Urothelium cell line (cell line): ENCODE results near the gene PRDM15.

Experiments used
- DNase-seq: peaks from one replicate; pipeline ENCODE4 v3.0.0; 2011; ENCODE audit warnings: low spot score, mixed read lengths
- FAIRE-seq: peaks from 2 replicates; lab custom pipeline; 2011; peaks lifted over from hg19 to GRCh38; lab: Jason Lieb, UNC

Gene PRDM15, protein sequence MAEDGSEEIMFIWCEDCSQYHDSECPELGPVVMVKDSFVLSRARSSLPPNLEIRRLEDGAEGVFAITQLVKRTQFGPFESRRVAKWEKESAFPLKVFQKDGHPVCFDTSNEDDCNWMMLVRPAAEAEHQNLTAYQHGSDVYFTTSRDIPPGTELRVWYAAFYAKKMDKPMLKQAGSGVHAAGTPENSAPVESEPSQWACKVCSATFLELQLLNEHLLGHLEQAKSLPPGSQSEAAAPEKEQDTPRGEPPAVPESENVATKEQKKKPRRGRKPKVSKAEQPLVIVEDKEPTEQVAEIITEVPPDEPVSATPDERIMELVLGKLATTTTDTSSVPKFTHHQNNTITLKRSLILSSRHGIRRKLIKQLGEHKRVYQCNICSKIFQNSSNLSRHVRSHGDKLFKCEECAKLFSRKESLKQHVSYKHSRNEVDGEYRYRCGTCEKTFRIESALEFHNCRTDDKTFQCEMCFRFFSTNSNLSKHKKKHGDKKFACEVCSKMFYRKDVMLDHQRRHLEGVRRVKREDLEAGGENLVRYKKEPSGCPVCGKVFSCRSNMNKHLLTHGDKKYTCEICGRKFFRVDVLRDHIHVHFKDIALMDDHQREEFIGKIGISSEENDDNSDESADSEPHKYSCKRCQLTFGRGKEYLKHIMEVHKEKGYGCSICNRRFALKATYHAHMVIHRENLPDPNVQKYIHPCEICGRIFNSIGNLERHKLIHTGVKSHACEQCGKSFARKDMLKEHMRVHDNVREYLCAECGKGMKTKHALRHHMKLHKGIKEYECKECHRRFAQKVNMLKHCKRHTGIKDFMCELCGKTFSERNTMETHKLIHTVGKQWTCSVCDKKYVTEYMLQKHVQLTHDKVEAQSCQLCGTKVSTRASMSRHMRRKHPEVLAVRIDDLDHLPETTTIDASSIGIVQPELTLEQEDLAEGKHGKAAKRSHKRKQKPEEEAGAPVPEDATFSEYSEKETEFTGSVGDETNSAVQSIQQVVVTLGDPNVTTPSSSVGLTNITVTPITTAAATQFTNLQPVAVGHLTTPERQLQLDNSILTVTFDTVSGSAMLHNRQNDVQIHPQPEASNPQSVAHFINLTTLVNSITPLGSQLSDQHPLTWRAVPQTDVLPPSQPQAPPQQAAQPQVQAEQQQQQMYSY

DNA sequence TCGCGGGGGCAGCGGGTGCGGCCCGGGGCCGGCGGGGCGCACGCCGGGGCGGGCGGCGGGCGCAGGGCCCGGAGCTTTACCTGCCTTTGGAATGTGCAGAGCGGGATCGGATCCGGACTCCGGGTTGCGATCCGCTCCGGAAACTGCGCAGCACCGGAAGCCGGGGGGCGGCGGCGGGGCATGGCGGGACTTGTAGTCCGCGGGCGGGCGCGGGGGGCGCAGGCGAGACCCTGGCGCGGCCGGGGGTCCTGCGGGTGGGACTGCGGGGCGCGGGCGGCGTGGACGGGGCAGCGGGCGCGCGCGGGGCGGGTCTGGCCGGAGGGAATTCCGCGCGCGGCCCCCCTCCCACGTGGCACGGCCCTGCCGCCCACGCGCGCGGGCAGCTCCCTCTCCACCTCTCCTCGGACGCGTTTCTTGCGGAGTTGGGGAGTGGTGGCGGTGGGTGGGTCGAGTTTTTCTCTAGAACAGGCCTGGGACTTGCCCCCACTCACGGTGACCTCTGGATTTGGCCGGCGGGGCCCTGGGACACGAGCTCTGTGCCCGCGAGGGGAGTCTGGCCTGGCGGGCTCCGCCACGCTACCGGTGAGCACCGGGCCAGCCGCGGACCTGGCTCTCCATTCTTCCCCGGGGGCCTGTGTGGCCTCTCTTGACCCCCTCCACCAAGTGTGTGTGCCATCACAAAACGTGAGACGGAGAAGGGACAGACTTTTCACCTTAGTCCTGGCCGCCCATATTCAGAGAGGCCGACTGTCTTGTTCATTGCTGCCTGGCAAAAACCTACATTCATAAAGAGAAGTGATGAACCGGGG lies at the start of gene PRDM15:
PRDM15 (minus strand) TSS at position 155 of the 809 bp plus-strand sequence. CDS start 18,981 bp downstream, outside the sequence.
- FAIRE-seq (no peak), DNase-seq (peak; percentile 49)

DNA sequence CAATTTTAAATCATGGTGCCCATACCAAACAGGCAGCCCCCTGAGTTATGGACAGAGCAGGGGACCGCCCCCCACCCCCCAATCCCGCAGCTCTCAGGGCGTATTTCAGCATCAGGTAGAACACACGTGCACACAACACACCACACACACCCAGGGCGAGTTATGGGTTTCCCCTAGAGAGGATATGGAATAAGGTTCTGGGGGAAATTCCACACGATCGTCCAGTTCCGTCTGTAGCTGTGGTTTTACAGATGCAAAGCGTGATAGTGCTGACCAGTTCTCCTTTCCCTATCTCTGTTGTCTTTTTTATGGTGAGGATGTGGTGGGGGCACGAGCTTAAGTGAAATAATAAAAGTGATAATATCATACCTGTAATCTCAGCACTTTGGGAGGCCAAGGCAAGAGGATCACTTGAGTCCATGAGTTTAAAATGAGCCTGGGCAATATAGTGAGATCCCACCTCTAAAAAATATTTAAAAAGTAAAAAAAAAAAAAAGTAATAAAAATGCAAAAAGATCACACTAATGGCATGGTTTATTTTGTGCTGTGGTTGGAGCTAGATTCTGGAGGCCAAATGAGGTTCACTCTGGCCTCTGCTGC lies 49.6 kb upstream of the PRDM15 start:
- no peak for FAIRE-seq
- DNase-seq = no peak

DNA sequence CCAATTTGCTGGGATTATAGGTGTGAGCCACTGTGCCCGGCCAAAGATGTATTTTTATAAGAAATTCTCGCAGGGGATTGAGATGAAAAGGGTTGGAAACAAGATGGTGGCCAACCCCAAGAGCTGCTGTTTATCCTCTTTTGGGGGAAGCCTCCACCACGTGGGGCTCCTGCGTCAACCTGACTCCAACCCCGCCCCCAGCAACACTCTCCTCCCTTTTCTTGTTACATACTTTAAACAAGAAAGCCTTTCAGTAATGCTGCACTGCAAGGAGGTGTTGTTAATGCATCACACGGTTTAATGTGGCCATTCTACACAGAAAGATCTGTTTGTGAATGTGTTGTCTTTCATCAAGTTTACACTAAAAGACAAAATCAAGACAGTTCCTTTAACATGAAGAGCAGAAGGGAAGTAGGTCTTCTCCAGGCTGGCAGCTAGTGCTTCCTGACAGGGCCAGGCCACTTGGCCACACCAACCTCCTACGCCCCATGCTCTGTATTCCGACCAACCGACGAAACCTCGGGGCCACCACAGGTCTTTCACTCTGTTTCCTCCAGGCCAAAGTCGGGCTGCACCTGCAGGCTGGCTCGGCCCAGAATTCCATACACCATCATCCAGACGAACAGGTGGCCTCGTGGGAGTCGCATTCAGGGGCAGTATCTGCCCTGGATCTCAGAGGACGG lies 48.7 kb upstream of the PRDM15 start:
- no peak for DNase-seq
- FAIRE-seq = no peak

DNA sequence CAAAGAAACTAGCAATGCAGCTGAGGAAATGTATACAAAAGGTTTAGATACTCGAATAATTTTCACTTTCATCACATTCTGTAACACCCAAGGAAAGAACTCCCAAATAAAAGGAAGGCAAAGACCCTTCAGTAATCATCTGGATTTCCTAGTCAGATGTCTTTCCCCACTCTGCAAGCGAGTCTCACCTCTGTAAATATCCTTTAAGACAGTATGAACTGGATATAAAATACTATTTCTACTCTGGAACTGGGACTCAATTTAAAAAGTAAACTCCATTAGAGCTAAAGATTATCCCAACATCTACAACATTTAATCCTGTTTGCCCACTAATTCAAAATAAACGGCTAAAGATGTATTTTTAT lies 47.6 kb upstream of the PRDM15 start:
- DNase-seq (no peak), FAIRE-seq (no peak)

DNA sequence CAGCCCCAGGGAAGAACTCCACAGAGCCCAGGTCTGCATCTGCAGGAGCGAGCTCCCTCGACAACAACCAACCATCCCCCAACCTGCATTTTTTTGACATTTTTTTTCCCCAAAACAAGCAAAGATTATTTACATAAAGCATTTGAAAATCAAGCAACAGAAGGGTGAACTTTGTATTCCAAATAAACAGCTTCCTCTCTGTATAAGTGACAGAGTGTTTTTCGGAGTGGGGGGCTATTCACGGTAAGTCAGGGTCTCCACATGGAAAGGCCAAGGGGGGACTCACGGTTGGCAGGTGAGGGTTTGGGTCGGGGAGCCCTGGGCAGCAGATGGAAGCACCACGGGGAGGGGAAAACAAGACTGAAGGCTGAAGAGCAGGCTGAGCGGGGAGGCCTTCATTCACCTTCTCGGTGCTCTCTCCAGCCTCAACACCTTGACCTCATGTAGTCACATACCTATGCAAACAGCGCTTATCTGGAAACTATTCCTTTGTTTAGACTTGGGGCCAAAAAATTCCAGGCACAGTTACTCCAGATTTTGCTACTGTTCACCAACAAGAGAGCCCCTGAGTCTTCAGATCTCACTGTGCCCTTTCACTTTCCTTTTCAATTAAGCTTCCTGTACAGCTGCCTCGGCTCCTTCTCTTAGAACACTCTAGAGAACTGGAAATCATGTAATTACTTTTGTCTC lies 47.1 kb upstream of the PRDM15 start:
- no peak for FAIRE-seq
- no peak for DNase-seq

DNA sequence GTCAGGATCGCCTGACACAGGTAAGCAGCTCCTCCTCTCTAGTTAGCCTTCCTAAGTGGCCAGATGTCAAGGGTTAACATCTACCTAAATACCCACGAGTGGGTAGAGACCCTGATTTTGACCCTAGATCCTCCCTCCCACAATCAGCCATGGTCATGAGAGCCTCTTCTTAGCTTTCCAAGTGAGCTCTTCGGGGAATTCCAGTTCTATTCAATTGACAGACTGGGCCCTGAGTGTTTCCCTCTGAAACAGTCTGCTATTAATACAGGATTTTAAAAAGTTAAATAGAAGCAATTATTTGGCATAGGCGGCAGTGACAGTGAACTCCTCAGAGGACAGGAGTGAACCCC lies 46.6 kb upstream of the PRDM15 start:
- DNase-seq (no peak), FAIRE-seq (no peak)

DNA sequence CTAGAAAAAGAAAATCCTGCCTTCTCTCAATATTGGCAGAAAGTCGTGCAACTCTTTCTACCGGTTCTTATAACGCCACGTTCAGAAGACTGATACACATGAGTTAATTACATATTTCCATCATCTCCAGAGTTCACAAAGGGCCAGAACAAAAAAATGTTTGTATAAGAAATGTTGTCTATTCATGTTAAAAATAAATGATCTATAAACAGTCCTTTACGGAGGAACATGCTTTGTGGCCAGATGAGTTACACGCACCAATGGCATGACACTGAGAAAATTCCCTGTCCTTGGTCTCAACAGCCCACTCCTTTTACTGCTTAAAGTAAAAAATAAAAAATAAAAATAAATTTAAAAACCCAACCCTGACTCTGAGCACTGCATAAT lies 45.2 kb upstream of the PRDM15 start:
- FAIRE-seq (no peak), DNase-seq (no peak)

DNA sequence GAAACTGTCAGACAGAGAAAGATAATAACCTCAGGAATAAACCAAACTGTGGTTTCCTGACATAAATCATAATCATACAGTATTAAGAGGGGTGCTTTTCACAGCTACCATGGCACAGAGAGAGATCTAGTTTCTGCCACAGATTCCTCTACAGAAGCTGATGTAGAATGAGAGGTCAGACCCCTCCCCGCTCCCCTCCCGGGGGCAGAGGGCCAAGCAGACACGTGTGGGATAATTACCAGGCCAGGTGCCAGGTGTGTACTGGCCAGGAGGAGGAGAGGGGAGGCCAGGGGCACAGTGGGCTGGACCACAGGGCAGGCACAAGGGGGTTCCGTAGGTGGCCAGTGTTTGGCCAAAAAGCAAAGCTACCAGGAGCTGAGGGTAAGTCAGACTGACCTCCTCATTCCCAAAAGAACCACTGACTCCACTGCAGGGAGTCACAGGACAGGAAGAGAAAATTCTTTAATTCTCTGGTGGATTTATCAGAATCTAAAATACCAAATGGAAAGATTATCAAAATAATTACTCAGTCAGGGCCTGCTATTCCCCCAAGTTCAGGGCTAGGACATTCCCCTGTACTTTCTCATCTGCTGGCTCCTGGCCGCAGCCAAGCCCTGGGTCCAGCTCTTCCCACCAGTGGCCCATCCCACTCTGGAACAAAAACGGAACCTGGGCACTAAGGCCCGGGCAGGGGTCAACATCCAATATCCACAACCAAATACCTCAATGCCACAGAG lies 44.7 kb upstream of the PRDM15 start:
- FAIRE-seq (no peak), DNase-seq (no peak)

DNA sequence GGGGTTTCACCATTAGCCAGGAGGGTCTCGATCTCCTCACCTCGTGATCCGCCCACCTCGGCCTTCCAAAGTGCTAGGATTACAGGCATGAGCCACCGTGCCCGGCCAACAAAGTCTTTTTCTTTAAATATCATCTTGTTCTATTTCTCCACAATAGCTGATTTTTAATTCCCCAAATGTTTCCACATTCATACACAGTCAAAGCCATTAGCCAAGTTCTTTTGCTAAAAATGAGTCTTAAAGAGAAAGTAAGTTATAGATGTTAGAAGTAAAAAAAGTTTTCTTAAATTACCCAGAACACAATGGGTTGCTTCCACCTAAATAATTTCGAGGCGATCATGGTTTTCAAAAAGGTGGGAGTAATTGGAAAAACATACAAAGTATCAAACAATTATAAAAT lies 44.0 kb upstream of the PRDM15 start:
- DNase-seq (no peak), FAIRE-seq (no peak)

DNA sequence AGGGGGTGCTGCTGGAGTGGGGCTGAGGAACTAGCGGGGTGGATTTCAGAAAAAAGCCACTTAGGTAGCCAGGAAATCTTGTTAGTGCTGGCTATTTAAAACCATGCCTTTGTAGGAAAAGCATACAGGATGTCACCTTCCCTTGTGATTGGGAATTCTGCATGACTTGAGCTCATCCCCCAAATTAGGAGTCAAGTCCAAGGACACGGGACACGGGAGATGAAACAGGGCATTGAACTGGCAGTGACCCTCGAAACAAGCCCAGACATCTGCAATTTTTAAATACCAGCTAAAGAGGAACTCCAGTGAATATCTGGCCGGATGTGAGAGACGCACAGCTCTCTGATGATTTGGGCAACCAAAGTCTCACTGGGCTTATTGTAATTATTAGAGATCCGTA lies 41.9 kb upstream of the PRDM15 start:
- no peak for FAIRE-seq
- no peak for DNase-seq

DNA sequence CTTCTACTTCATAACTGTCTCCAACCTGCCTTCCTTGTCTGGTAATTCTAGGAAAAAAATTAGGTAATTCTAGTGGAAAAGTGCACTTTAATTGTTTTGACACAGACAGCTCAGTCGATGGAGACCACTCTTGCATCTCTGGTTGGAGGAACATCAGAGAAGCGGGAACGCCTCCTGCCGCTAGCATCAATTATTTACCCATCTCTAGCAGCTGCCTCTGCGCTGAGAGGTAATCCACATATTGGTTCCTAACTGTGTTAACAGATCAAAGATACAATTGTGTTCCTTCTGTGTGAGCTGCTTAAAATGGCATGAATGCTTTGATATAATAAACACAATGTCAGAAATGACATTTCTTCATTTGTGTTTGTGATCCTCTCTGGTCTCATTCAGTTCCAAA lies 41.3 kb upstream of the PRDM15 start:
- FAIRE-seq (no peak), DNase-seq (no peak)

DNA sequence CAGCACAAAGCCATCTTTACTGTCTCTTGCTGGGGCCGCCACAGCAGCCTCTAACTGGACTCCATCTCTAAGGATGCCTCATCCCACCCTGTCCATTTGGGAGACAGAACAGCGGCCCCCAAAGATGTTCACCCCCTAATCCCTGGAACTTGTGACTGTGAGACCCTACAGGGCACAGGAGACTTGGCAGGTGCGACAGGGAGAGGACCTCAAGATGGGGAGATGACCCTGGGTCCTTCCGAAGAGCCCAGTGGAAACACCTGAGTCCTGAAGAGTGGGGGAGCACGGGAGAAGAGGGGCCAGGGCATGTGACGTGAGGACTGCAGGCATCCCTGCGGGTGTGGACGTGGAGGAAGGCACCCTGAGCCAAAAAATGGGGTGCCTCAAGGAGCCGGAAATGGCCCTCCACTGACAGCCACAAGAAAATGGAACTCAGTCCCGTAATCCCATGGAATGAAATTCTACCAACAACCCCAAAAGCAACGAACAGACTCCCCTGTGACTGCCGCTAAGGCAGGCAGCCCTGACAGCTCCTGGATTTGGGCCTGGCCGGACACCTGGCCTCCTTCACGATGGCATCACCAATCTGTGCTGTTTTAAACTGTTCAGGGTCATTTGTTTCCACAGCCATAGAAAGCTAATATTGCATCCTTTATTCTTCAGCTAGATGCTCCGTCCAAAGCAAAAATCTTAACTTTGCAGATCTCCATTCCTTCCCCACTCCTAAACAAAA lies 40.7 kb upstream of the PRDM15 start:
- DNase-seq = no peak
- FAIRE-seq = no peak

DNA sequence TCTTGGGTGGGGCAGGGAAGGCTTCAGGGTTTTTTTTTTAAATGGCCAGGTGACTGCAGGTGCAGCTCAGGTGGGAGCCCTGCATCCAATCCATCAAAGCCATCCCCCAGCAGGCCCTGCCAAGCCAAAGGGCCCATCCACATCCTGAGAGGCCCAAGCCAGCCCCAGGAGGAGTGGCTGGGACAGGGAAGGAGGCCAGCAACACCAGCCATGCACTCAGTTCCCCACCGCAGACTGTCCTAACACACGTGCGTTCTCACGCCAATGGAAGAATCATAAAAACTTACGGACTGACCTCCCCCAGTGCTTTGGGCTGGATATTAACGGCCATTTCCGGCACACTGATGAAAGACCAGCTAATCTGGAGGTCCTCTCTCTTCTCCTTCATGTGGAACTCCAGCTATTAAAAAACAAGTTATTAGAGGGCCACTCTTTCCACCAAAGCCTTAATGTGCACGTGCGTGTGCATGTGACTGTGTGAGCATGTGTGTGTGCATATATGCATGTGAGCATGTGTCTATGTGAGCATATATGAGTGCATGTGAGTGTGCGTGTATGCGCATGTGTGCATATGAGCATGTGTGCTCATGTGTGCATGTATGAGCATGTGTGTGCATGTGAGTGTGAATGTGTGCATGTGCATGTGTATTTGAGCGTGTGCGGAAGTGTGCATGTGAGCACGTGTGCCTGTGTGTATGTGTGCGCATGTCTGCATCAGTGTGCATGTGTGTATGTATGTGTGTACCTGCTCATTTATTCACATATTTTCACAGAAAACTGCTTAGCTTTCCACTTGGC lies 39.6 kb upstream of the PRDM15 start:
- DNase-seq (no peak), FAIRE-seq (no peak)

DNA sequence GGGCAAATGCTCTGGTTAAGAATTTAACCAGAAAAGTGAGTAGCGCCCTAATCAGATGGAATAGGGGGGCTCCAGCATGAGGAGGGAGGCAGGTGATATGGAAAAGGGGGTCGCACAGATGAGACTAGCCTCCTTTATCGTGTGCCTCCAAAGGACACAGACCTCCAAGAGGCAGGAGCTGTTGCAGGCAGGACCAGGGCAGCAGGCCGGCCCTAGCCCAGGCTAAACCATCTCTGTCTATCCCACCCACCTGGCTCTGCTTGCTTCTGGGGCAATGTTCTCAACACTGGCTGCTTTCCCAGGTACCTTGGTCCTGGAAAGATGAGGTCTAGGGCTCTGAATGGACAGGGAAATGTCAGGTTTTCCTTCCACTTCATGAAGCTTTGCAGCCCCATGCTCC lies 38.4 kb upstream of the PRDM15 start:
- FAIRE-seq (no peak), DNase-seq (no peak)

DNA sequence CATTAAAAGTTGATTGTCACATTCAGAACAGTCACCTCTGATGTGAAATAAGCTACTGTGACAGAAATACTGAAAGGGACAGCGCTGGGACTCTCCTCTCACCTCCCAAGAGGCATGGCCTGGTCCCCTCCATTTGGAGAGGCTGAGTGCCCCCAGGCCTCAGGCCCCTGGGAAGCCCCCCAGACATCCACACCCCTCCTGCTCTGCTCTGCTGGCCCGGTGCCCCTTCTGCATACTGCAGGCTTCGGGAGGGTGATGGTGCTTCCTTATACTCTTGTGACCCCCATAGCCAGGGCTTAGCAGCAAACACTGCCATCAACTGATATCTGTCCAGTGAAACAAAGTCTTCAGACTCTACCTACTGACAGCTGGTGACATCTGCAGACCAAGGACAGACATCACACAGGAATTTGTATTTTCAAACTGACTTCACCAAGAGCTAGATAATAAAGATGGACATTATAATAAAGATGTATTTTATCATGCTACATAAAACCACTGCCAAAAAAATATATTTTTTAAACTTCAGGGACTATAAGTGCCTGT lies 37.8 kb upstream of the PRDM15 start:
- DNase-seq (no peak), FAIRE-seq (no peak)

DNA sequence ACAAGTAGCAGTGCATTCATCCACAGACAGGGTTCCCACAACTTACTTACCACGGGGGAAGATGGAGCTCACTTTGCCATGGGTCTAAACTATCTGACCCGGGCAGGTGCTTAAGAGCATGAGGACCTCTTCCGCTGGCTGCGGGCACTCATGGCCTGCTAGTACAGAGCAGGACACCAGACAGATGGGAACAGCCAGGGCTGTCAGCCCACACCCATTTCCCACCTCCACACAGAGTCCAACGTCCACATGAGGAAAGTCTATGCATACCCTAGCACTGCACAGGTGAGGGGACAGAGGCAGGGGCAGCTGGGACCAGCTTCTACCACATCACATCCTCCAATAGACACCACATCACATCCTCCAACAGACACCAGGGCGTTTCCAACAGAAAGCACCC lies 35.8 kb upstream of the PRDM15 start:
- DNase-seq (no peak), FAIRE-seq (no peak)

DNA sequence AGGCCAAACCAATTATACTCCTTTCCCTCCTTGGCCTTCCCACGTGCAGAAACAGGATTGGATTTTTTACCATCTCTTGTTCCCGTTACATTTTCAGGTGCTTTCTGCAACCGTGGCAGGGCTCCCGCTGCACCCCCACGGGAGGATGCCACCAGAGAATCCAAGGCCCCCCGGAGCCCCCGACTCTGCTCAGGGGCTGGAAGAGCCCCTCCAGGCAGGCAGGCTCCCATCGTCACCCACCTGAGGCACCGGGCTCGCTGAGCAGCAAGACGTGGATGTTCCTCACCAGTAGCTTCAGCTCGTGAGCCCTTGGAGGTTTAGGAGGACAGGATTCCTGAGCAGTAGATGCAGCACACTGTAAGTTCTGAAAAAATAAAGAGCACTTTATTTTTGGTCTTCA lies 35.2 kb upstream of the PRDM15 start:
- DNase-seq (no peak), FAIRE-seq (no peak)
